Common myeloid progenitor, CD34-positive (primary cell): ENCODE results near the gene MRGPRG.

Experiments used
- CTCF ChIA-PET: fragments of 350-600 bp; sonication (Branson Sonifier 250); formaldehyde crosslinking; loops from one replicate; lab custom pipeline; 2021; ENCODE audit warnings: antibody characterized with exemption; lab: Charles Lee
- POLR2A ChIA-PET: fragments of 350-600 bp; sonication (Branson Sonifier 250); formaldehyde crosslinking; loops from one replicate; lab custom pipeline; 2021; ENCODE audit warnings: antibody characterized with exemption; lab: Charles Lee
- DNase-seq, 3 donors: peaks; one replicate each; pipeline versions ENCODE4 v3.0.0 to v3.0.0-alpha.2; 2013
- H3K27ac ChIP-seq, 2 experiments: 1 replicate in 1 of 2; 2 replicates in 1 of 2; pipeline ENCODE4 v1.7.0; 2013; ENCODE audit warnings: inconsistent platforms in 2 of 2, low read length in 2 of 2, mild to moderate bottlenecking in 2 of 2, low read depth in 1 of 2, moderate library complexity in 1 of 2; ENCODE audit not compliant: severe bottlenecking in 2 of 2, insufficient read depth in 1 of 2, poor library complexity in 1 of 2
- H3K27me3 ChIP-seq, 5 experiments: replicated peaks in 2 of 5; 1 replicate in 3 of 5; 2 replicates in 2 of 5; pipeline versions ENCODE4 v1.6.1 to v1.7.0; 2013; ENCODE audit warnings: low read length in 4 of 5, mild to moderate bottlenecking in 2 of 5, moderate library complexity in 2 of 5, inconsistent platforms in 1 of 5; ENCODE audit not compliant: insufficient read depth in 5 of 5, control insufficient read depth in 4 of 5
- H3K36me3 ChIP-seq, 4 experiments: 1 replicate in 2 of 4; 2 replicates in 2 of 4; pipeline versions ENCODE4 v1.6.1 to v1.7.0; 2013; ENCODE audit warnings: low read length in 3 of 4, control low read depth in 1 of 4, mild to moderate bottlenecking in 1 of 4; ENCODE audit not compliant: control insufficient read depth in 4 of 4, insufficient read depth in 4 of 4
- H3K4me1 ChIP-seq, 4 experiments: 1 replicate in 3 of 4; 2 replicates in 1 of 4; pipeline versions ENCODE4 v1.6.1 to v1.7.1; 2013; ENCODE audit warnings: low read length in 3 of 4, mild to moderate bottlenecking in 3 of 4, control low read depth in 1 of 4, inconsistent platforms in 1 of 4, moderate library complexity in 1 of 4; ENCODE audit not compliant: control insufficient read depth in 4 of 4, insufficient read depth in 4 of 4; ENCODE audit errors: control extremely low read depth in 1 of 4
- H3K4me3 ChIP-seq, 7 experiments: 1 replicate in 4 of 7; 2 replicates in 3 of 7; pipeline versions ENCODE4 v1.5.1 to v1.7.0; 2013; ENCODE audit warnings: mild to moderate bottlenecking in 7 of 7, low read length in 6 of 7, moderate library complexity in 6 of 7, inconsistent platforms in 2 of 7, low read depth in 2 of 7, control low read depth in 1 of 7; ENCODE audit not compliant: insufficient read depth in 4 of 7, control insufficient read depth in 1 of 7; ENCODE audit errors: extremely low read depth in 1 of 7
- H3K9me3 ChIP-seq, 5 experiments: 1 replicate in 4 of 5; 2 replicates in 1 of 5; pipeline versions ENCODE4 v1.6.1 to v1.7.1; 2013; ENCODE audit warnings: low read length in 4 of 5, mild to moderate bottlenecking in 2 of 5, inconsistent platforms in 1 of 5, low read depth in 1 of 5, moderate library complexity in 1 of 5; ENCODE audit not compliant: control insufficient read depth in 4 of 5, insufficient read depth in 2 of 5; ENCODE audit errors: control extremely low read depth in 1 of 5
- WGBS: methylation state at CpG from one replicate; pipeline ENCODE4 v1.1.5; 2013; ENCODE audit not compliant: insufficient coverage; 5-methylcytosine and 5-hydroxymethylcytosine counted together

The MRGPRG gene

GRCh38 chr11:3189196-3189843 lies 29.3 kb downstream of the MRGPRG start:
- Histone ChIP-seq H3K36me3 (no peaks in the 10 kb centered on the region), H3K27ac (no peak overlapping the region), H3K4me3 (no peak overlapping the region), H3K4me1 (peaks cover 0 to 3% (median 0%) of the 10 kb centered on the region in 4 experiments), H3K27me3 (no peaks in the 10 kb centered on the region), H3K9me3 (no peaks in the 10 kb centered on the region)
- ChIA-PET POLR2A (no interaction called here), CTCF (interaction anchor here (1.4 kb wide), 1 partner anchor 114 kb away, joined by 4 read pairs; no protein-coding TSS in a partner anchor)
- 92% methylated on average over 7 of the region's 15 CpGs for WGBS
- no peak for DNase-seq

- no peaks in the 10 kb centered on the region for H3K4me1 ChIP-seq
- no peaks in the 10 kb centered on the region for H3K9me3 ChIP-seq
- no peak overlapping the region for H3K27ac ChIP-seq
- no peak for DNase-seq
- POLR2A ChIA-PET: no interaction called here
- no peaks in the 10 kb centered on the region for H3K27me3 ChIP-seq
- no peak overlapping the region for H3K4me3 ChIP-seq
- WGBS: 98% methylated on average over 8 of the region's 17 CpGs
- H3K36me3 ChIP-seq: no peaks in the 10 kb centered on the region
- CTCF ChIA-PET: no interaction called here
Measured at GRCh38 chr11:3188496-3189195, 30.0 kb downstream of the MRGPRG start.

- 92% methylated on average over 10 of the region's 11 CpGs for WGBS
- Histone ChIP-seq H3K4me3 (no peak overlapping the region), H3K9me3 (peaks cover 0 to 3% (median 0%) of the 10 kb centered on the region in 5 experiments), H3K27ac (no peak overlapping the region), H3K27me3 (no peaks in the 10 kb centered on the region), H3K4me1 (no peaks in the 10 kb centered on the region), H3K36me3 (no peaks in the 10 kb centered on the region)
- ChIA-PET POLR2A (no interaction called here), CTCF (no interaction called here)
- DNase-seq: no peak
Measured at GRCh38 chr11:3186166-3186953, 32.3 kb downstream of the MRGPRG start.

- ChIA-PET CTCF (interaction anchor here (2.1 kb wide), 1 partner anchor 15 kb away, joined by 5 read pairs; no protein-coding TSS in a partner anchor), POLR2A (no interaction called here)
- no peaks in the 10 kb centered on the region for H3K27me3 ChIP-seq
Measured at GRCh38 chr11:3184732-3185347, 33.8 kb downstream of the MRGPRG start.

GRCh38 chr11:3183523-3183922 lies 35.1 kb downstream of the MRGPRG start:
- Histone ChIP-seq H3K4me3 (no peak overlapping the region), H3K9me3 (peaks cover 0 to 3% (median 0%) of the 10 kb centered on the region in 5 experiments), H3K27ac (no peak overlapping the region), H3K4me1 (peaks cover 0 to under 1% (median 0%) of the 10 kb centered on the region in 4 experiments), H3K27me3 (no peaks in the 10 kb centered on the region), H3K36me3 (no peaks in the 10 kb centered on the region)
- CTCF ChIA-PET: no interaction called here
- POLR2A ChIA-PET: no interaction called here
- DNase-seq: no peak
- 87% methylated on average over 6 of the region's 6 CpGs for WGBS

More at GRCh38 chr11:3184732-3185347, 33.8 kb downstream of the MRGPRG start:
- H3K9me3 ChIP-seq: peaks cover 0 to 3% (median 0%) of the 10 kb centered on the region in 5 experiments
- no peak overlapping the region for H3K27ac ChIP-seq
- peak in 1 of 3 donors; percentile 17 for DNase-seq
- no peak overlapping the region for H3K4me3 ChIP-seq
- H3K4me1 ChIP-seq: no peaks in the 10 kb centered on the region
- H3K36me3 ChIP-seq: no peaks in the 10 kb centered on the region
- WGBS: 64% methylated on average over 6 of the region's 11 CpGs

GRCh38 chr11:3182462-3182852 lies 36.2 kb downstream of the MRGPRG start:
- no peak for DNase-seq
- 100% methylated on average over 3 of the region's 4 CpGs for WGBS
- Histone ChIP-seq H3K9me3 (peaks cover 0 to 3% (median 0%) of the 10 kb centered on the region in 5 experiments), H3K27me3 (no peaks in the 10 kb centered on the region), H3K27ac (no peak overlapping the region), H3K4me3 (no peak overlapping the region), H3K36me3 (no peaks in the 10 kb centered on the region), H3K4me1 (peaks cover 0 to 2% (median 0%) of the 10 kb centered on the region in 4 experiments)
- ChIA-PET POLR2A (no interaction called here), CTCF (interaction anchor here (1.4 kb wide), 1 partner anchor 16 kb away, joined by 4 read pairs; no protein-coding TSS in a partner anchor)
